HepG2 (cell line): Measurements from ENCODE around the gene HACL1. TPM values are rescaled to one million over a fixed set of nuclear protein-coding genes. Genes with fewer than 3 reads are reported as not detected.

Source experiments
- AKAP8 ChIP-seq: sonication (generic); formaldehyde crosslinking; IDR thresholded peaks from 2 replicates; pipeline ENCODE4 v1.5.1; 2020; ENCODE audit warnings: mild to moderate bottlenecking, missing genetic modification reagents
- DMTF1 ChIP-seq: sonication (generic); formaldehyde crosslinking; IDR thresholded peaks from 2 replicates; pipeline ENCODE4 v1.4.0; 2020; ENCODE audit warnings: mild to moderate bottlenecking, missing genetic modification reagents
- ELF4 ChIP-seq: sonication (generic); formaldehyde crosslinking; IDR thresholded peaks from 2 replicates; pipeline ENCODE4 v1.5.0; 2020; ENCODE audit warnings: missing genetic modification reagents, mild to moderate bottlenecking, moderate library complexity, borderline replicate concordance
- HNRNPH1 ChIP-seq: fragments of 200-400 bp; formaldehyde crosslinking; optimal IDR thresholded peaks from 2 replicates; pipeline ENCODE3; 2017; ENCODE audit warnings: mild to moderate bottlenecking, low read depth, low read length
- KMT2A ChIP-seq: sonication (generic); formaldehyde crosslinking; IDR thresholded peaks from 2 replicates; pipeline ENCODE4 v1.4.0; 2020; ENCODE audit warnings: missing genetic modification reagents
- PAWR ChIP-seq: sonication (generic); formaldehyde crosslinking; IDR thresholded peaks from 2 replicates; pipeline ENCODE4 v1.4.0; 2020; ENCODE audit warnings: missing genetic modification reagents, mild to moderate bottlenecking, borderline replicate concordance
- PHF20 ChIP-seq: sonication (generic); formaldehyde crosslinking; IDR thresholded peaks from 2 replicates; pipeline ENCODE4 v1.5.0; 2020; ENCODE audit warnings: mild to moderate bottlenecking, missing genetic modification reagents
- RBM39 ChIP-seq: fragments of 200-400 bp; formaldehyde crosslinking; IDR thresholded peaks from one replicate; pipeline ENCODE4 v1.6.1; 2018; ENCODE audit warnings: antibody characterized with exemption, mild to moderate bottlenecking, low read depth, low read length; ENCODE audit not compliant: poor library complexity, severe bottlenecking
- SOX5 ChIP-seq: IDR thresholded peaks from 2 replicates; pipeline ENCODE4 v1.6.1; 2016; ENCODE audit warnings: borderline replicate concordance
- ZC3H4 ChIP-seq: sonication (generic); formaldehyde crosslinking; IDR thresholded peaks from 2 replicates; pipeline ENCODE4 v1.4.0; 2020; ENCODE audit warnings: missing genetic modification reagents, borderline replicate concordance
- ZNF574 ChIP-seq: sonication (generic); formaldehyde crosslinking; IDR thresholded peaks from 2 replicates; pipeline ENCODE4 v1.4.0; 2020; ENCODE audit warnings: missing genetic modification reagents
- ZNF772 ChIP-seq: sonication (generic); formaldehyde crosslinking; IDR thresholded peaks from 2 replicates; pipeline ENCODE4 v1.5.0; 2020; ENCODE audit warnings: mild to moderate bottlenecking, missing genetic modification reagents
- polyA plus RNA-seq, 8 experiments: library from polyadenylated mRNA; depleted of rRNA in 3 of 8; stranded (reverse) in 7 of 8; unstranded in 1 of 8; fragments of >200 nt; fragmentation: Illumina TruSeq in 4 of 8; extraction: Trizol in 4 of 8; gene quantifications; 2 replicates each; pipeline versions ENCODE4 v1.2.1 to v1.2.3, GENCODE V29; 2011 to 2016; ENCODE audit warnings: low read depth in 4 of 8, missing spikeins in 1 of 8, mixed read lengths in 1 of 8; ENCODE audit not compliant: insufficient read depth in 1 of 8
- total RNA-seq, 5 experiments: library from RNA; depleted of rRNA; stranded (reverse); fragments of >200 nt; fragmentation: Illumina TruSeq; extraction: Trizol; gene quantifications; 2 replicates each; pipeline ENCODE4 v1.2.3, GENCODE V29; 2016; ENCODE audit warnings: low read depth in 1 of 5
- TF ChIP-seq, protein P1 (sequence below): IDR thresholded peaks from 2 replicates; pipeline ENCODE4 v1.6.1; 2018; ENCODE audit warnings: missing genetic modification reagents, mild to moderate bottlenecking, missing compliant biosample characterization

Gene HACL1
- total and polyA plus RNA-seq, 2 of the 13 experiments (the other 11 are each of a cell fraction or from before 2014, with no cell fraction given) = 22.1 to 25.7 TPM

DNA sequence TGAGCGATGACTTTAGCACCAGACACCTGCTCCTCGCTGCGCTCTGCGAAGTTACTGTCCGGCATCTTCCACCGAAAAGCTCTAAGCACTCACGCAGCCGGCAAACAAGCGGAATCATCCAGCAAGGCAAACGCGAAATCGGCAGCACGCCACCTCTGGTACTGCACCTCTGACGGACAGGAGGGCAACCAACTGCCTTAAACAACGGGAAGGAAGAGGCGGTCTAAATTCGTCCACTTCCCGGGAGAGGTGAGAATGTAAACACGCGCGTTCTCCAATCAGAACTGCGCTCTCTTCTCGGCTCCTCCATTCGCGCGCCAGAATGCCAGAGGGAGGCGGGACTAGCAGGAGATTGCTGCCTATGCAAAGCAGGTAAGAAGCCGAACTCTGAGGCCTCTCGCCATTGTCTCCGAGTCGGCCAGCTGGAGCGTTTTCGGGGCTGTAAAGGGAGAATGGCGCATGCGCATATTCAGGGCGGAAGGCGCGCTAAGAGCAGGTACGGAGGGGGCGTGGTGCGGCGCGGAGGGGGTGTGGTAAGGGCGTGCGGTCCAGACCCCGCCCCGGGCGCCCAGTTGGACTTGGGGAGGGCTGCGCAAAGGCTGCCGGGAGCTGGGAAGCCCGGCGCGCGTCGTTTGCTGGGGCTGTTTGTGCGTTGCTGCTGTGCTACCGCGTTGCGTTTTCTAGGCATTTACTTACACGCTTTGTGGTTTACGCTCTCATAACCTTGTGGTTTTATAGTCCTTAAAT, at the start of gene HACL1, which contains the start of gene BTD (continued):
- TF ChIP-seq PHF20 (CRISPR knock-in tag) (peak; percentile 81), HNRNPH1 (no peak), ZNF574 (peak; percentile 62), ELF4 (CRISPR knock-in tag) (peak; percentile 36; the same call in 1 of the 2 replicates), PAWR (no peak), RBM39 (peak; percentile 67), SOX5 (peak; percentile 58), ZC3H4 (CRISPR knock-in tag) (no peak), KMT2A (CRISPR knock-in tag) (peak; percentile 54), DMTF1 (CRISPR knock-in tag) (no peak), AKAP8 (CRISPR knock-in tag) (no peak), ZNF772 (CRISPR knock-in tag) (peak; percentile 57; the same call in 1 of the 2 replicates)
- TF ChIP-seq, protein P1, sequence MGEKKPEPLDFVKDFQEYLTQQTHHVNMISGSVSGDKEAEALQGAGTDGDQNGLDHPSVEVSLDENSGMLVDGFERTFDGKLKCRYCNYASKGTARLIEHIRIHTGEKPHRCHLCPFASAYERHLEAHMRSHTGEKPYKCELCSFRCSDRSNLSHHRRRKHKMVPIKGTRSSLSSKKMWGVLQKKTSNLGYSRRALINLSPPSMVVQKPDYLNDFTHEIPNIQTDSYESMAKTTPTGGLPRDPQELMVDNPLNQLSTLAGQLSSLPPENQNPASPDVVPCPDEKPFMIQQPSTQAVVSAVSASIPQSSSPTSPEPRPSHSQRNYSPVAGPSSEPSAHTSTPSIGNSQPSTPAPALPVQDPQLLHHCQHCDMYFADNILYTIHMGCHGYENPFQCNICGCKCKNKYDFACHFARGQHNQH (CRISPR knock-in tag) = peak; percentile 72; the same call in 1 of the 2 replicates
